IMR-90 (cell line): ENCODE data around the gene GNAZ. TPM values are rescaled to one million over a fixed set of nuclear protein-coding genes. Genes with fewer than 3 reads are reported as not detected.

Experiments used
- ATAC-seq: fragments of 200-7000 bp; cut with Tn5 transposase; 2 replicates; pipeline ENCODE4 v1.9.1; 2020; ENCODE audit warnings: low read depth, mild to moderate bottlenecking, moderate library complexity
- BruUV-seq: library from RNA; stranded (reverse); fragments of 400-500 nt; replicated peaks from 2 replicates; lab custom pipeline; 2021; lab: Mats Ljungman, UMichigan
- CTCF ChIA-PET: fragments of 300-600 bp; formaldehyde crosslinking; extraction: SDS; loops from one replicate; lab custom pipeline; 2021; ENCODE audit warnings: antibody characterized with exemption; lab: Yijun Ruan, JAX
- POLR2A ChIA-PET: fragments of 300-600 bp; sonication (Branson Sonifier 250); formaldehyde crosslinking; loops from one replicate; lab custom pipeline; 2022; ENCODE audit warnings: antibody characterized with exemption; ENCODE audit not compliant: unreplicated experiment; lab: Charles Lee
- DNase-seq: peaks from one replicate; pipeline ENCODE4 v3.0.0; 2013
- H2AFZ ChIP-seq: replicated peaks from 2 replicates; pipeline ENCODE3; 2013; ENCODE audit warnings: low read length, mild to moderate bottlenecking; ENCODE audit not compliant: poor library complexity
- H2AK5ac ChIP-seq: 2 replicates; pipeline ENCODE4 v1.6.1; 2013; ENCODE audit warnings: low read depth, low read length, inconsistent platforms
- H2AK9ac ChIP-seq: replicated peaks from 2 replicates; pipeline ENCODE3; 2013; ENCODE audit warnings: mild to moderate bottlenecking, low read depth, low read length, moderate library complexity; ENCODE audit not compliant: poor library complexity
- H2BK120ac ChIP-seq: 2 replicates; pipeline ENCODE4 v1.6.1; 2013; ENCODE audit warnings: low read depth, low read length, inconsistent platforms
- H2BK15ac ChIP-seq: 3 replicates; pipeline ENCODE4 v1.6.1; 2013; ENCODE audit warnings: low read depth, low read length, inconsistent platforms
- H2BK20ac ChIP-seq: 2 replicates; pipeline ENCODE4 v1.6.1; 2013; ENCODE audit warnings: low read depth, mild to moderate bottlenecking, inconsistent platforms, low read length, moderate library complexity
- H2BK5ac ChIP-seq: 2 replicates; pipeline ENCODE4 v1.6.1; 2013; ENCODE audit warnings: mild to moderate bottlenecking, low read depth, low read length, inconsistent platforms; ENCODE audit not compliant: poor library complexity, severe bottlenecking
- H3K14ac ChIP-seq: replicated peaks from 2 replicates; pipeline ENCODE4 v1.6.1; 2013; ENCODE audit warnings: low read depth, low read length, inconsistent platforms
- H3K18ac ChIP-seq: 2 replicates; pipeline ENCODE4 v1.6.1; 2013; ENCODE audit warnings: low read depth, low read length, control low read depth
- H3K23ac ChIP-seq: 2 replicates; pipeline ENCODE4 v1.6.1; 2013; ENCODE audit warnings: low read depth, low read length, inconsistent platforms
- H3K27ac ChIP-seq: 2 replicates; pipeline ENCODE4 v1.5.1; 2013; ENCODE audit warnings: mild to moderate bottlenecking, control low read depth, low read length; ENCODE audit not compliant: insufficient read depth
- H3K27me3 ChIP-seq: 2 replicates; pipeline ENCODE4 v1.6.1; 2013; ENCODE audit warnings: low read length; ENCODE audit not compliant: control insufficient read depth, insufficient read depth
- H3K36me3 ChIP-seq: 2 replicates; pipeline ENCODE4 v1.6.1; 2013; ENCODE audit warnings: low read length, mixed read lengths; ENCODE audit not compliant: control insufficient read depth, insufficient read depth
- H3K4ac ChIP-seq: 2 replicates; pipeline ENCODE4 v1.6.1; 2013; ENCODE audit warnings: low read depth, low read length, inconsistent platforms
- H3K4me1 ChIP-seq: 2 replicates; pipeline ENCODE4 v1.6.1; 2013; ENCODE audit warnings: low read length, mixed read lengths; ENCODE audit not compliant: control insufficient read depth, insufficient read depth
- H3K4me2 ChIP-seq: 2 replicates; pipeline ENCODE4 v1.6.1; 2013; ENCODE audit warnings: low read depth, mild to moderate bottlenecking, control low read depth, low read length, moderate library complexity
- H3K4me3 ChIP-seq: 2 replicates; pipeline ENCODE4 v1.5.1; 2013; ENCODE audit warnings: low read depth, mild to moderate bottlenecking, control low read depth, low read length, moderate library complexity; ENCODE audit not compliant: insufficient read depth
- H3K56ac ChIP-seq: 2 replicates; pipeline ENCODE4 v1.6.1; 2013; ENCODE audit warnings: low read length, inconsistent platforms; ENCODE audit not compliant: insufficient read depth; ENCODE audit errors: extremely low read depth
- H3K79me1 ChIP-seq, 2 experiments: 2 replicates each; pipeline ENCODE4 v1.6.1; 2013; ENCODE audit warnings: low read length in 2 of 2, inconsistent platforms in 1 of 2, low read depth in 1 of 2
- H3K9ac ChIP-seq: 2 replicates; pipeline ENCODE4 v1.6.1; 2013; ENCODE audit warnings: low read depth, low read length, control low read depth
- H3K9me1 ChIP-seq: 2 replicates; pipeline ENCODE4 v1.6.1; 2013; ENCODE audit warnings: low read length, inconsistent platforms; ENCODE audit not compliant: insufficient read depth
- H3K9me3 ChIP-seq: 2 replicates; pipeline ENCODE4 v1.6.1; 2013; ENCODE audit warnings: low read length; ENCODE audit not compliant: control insufficient read depth, insufficient read depth
- H4K20me1 ChIP-seq: 2 replicates; pipeline ENCODE4 v1.6.1; 2013; ENCODE audit warnings: low read length, inconsistent platforms; ENCODE audit not compliant: insufficient read depth
- H4K5ac ChIP-seq: 2 replicates; pipeline ENCODE4 v1.6.1; 2013; ENCODE audit warnings: mild to moderate bottlenecking, low read depth, low read length, control low read depth
- H4K8ac ChIP-seq, 2 experiments: 2 replicates each; pipeline ENCODE4 v1.6.1; 2013; ENCODE audit warnings: low read depth in 2 of 2, low read length in 2 of 2, control low read depth in 1 of 2, inconsistent platforms in 1 of 2
- H4K91ac ChIP-seq: 2 replicates; pipeline ENCODE4 v1.6.1; 2013; ENCODE audit warnings: low read depth, low read length, inconsistent platforms; ENCODE audit not compliant: insufficient read depth
- BHLHE40 ChIP-seq: fragments of 150-350 bp; IDR thresholded peaks from 2 replicates; pipeline ENCODE4 v1.6.1; 2016; ENCODE audit warnings: mild to moderate bottlenecking, low read depth, low read length
- MAFK ChIP-seq: IDR thresholded peaks from 2 replicates; pipeline ENCODE4 v1.6.1; 2012; ENCODE audit warnings: low read depth, low read length, improper control_type of control experiment
- MAZ ChIP-seq: IDR thresholded peaks from 2 replicates; pipeline ENCODE4 v1.6.1; 2012; ENCODE audit warnings: low read depth, mild to moderate bottlenecking, low read length, improper control_type of control experiment, moderate library complexity, borderline replicate concordance
- WGBS, 2 experiments: methylation state at CpG; one replicate each; pipeline versions ENCODE4 v1.1.5 to v1.1.7; 2013; ENCODE audit warnings: missing lambda C conversion rate in 2 of 2; ENCODE audit not compliant: insufficient read length in 1 of 2; ENCODE audit errors: extremely low coverage in 2 of 2; 5-methylcytosine and 5-hydroxymethylcytosine counted together
- dilution Hi-C: fragments of 300-500 bp; cut with HindIII; formaldehyde crosslinking; loops from one replicate; pipeline ENCODE4 v1.14.3; 2018; ENCODE audit warnings: low sequenced_read_pairs; ENCODE audit not compliant: unreplicated experiment
- in situ Hi-C: fragments of 300-500 bp; cut with MboI; formaldehyde crosslinking; loops from 3 replicates; pipeline ENCODE4 v1.14.3; 2019; ENCODE audit warnings: low sequenced_read_pairs, inconsistent platforms, mixed read lengths
- intact Hi-C: fragments of 100-400 bp; cut with micrococcal nuclease; formaldehyde crosslinking; loops from 2 replicates; pipeline ENCODE4 v1.10.0; 2022
- polyA plus RNA-seq, 3 experiments: library from polyadenylated mRNA; depleted of rRNA; stranded (reverse); fragments of >200 nt; gene quantifications; 2 replicates each; pipeline ENCODE4 v1.2.3, GENCODE V29; 2012; ENCODE audit warnings: low replicate concordance in 1 of 3
- total RNA-seq: library from RNA; depleted of rRNA; stranded (reverse); fragments of >200 nt; gene quantifications from 2 replicates; pipeline ENCODE4 v1.2.3, GENCODE V29; 2012
- TF ChIP-seq, protein P1 (sequence below): fragments of 150-350 bp; IDR thresholded peaks from 2 replicates; pipeline ENCODE4 v1.6.1; 2016; ENCODE audit warnings: low read depth, mild to moderate bottlenecking, low read length, moderate library complexity, borderline replicate concordance

GNAZ gene
- total and polyA plus RNA-seq, 2 of the 4 experiments (the other 2 are of a cell fraction), result 1.5 to 2.5 TPM

DNA sequence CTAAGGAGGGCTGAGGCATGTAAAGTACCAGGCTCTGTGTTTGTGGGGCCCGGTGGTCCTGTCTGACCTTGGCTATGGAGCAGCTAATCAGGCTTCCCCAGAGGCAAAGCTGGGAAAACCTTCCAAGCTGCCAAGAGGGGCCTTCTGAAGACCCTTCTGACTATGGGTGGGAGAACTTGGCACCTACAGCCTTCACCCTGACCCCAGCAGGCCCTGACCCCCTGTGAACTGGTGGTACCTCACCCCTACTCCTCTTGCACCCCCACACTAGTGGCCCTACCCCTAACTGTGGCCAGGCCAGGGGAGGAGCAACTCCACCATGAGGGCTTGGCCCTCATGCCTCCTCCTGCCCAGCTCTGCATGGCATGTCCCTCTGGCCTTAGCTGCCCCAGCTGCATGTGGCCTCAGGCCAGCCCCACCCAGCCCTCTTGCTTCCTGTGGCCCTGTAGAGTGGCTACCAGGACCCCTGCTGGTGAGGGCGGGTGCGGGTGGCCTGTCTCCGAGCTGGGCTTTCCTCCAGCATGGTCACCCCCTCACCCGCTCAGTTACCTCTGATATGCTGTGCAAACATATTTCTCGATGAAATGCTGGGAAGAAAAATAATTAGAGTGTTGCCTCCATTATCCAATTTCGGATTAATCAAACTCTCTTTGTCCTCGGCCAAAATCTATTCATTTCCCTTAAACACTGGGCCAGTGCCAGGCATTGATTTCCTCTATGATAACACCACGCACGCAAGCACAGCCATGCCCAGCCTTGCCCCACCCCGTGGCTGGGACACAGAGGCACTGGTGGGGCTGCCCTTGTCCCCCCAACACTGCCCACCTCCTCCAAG is 7.5 kb downstream of the GNAZ start:
- Histone ChIP-seq H3K79me1 (no peaks in the 10 kb centered on the region), H2AFZ (no peak overlapping the region), H3K9ac (no peak overlapping the region), H3K9me3 (no peaks in the 10 kb centered on the region), H3K4me1 (no peaks in the 10 kb centered on the region), H4K91ac (no peak overlapping the region), H2BK120ac (no peak overlapping the region), H3K27ac (no peak overlapping the region), H2BK20ac (no peak overlapping the region), H3K4ac (no peak overlapping the region), H3K27me3 (no peaks in the 10 kb centered on the region; the same call in 1 of the 2 replicates), H3K4me3 (no peak overlapping the region), H3K56ac (no peak overlapping the region), H2BK15ac (no peak overlapping the region), H2AK9ac (no peak overlapping the region), H3K9me1 (no peaks in the 10 kb centered on the region), H3K18ac (no peak overlapping the region), H2AK5ac (no peak overlapping the region), H3K36me3 (no peaks in the 10 kb centered on the region), H4K5ac (no peak overlapping the region), H4K8ac (no peak overlapping the region), H3K14ac (no peak overlapping the region), H2BK5ac (no peak overlapping the region), H4K20me1 (no peaks in the 10 kb centered on the region), H3K23ac (no peak overlapping the region), H3K4me2 (no peak overlapping the region)
- dilution Hi-C loops (no loop called here), in situ Hi-C loops (no loop called here), intact Hi-C loops (no loop called here)
- BruUV-seq, result no TSS peak
- DNase-seq, result no peak
- TF ChIP-seq, protein P1, sequence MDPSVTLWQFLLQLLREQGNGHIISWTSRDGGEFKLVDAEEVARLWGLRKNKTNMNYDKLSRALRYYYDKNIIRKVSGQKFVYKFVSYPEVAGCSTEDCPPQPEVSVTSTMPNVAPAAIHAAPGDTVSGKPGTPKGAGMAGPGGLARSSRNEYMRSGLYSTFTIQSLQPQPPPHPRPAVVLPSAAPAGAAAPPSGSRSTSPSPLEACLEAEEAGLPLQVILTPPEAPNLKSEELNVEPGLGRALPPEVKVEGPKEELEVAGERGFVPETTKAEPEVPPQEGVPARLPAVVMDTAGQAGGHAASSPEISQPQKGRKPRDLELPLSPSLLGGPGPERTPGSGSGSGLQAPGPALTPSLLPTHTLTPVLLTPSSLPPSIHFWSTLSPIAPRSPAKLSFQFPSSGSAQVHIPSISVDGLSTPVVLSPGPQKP, result no peak
- TF ChIP-seq MAFK (no peak), MAZ (no peak), BHLHE40 (no peak)
- no peak for ATAC-seq
- CTCF ChIA-PET, result no interaction called here
- WGBS, 2 experiments, result 42% methylated on average over 2 of the region's 11 CpGs; no CpG with 5 or more reads in 1 of the 2 experiments
- POLR2A ChIA-PET, result no interaction called here
